ENCODE results near the gene PFKFB4. TPM values are rescaled to one million over a fixed set of nuclear protein-coding genes. Genes with fewer than 3 reads are reported as not detected.

The PFKFB4 gene
- total RNA-seq, 1 experiment from 2014 or later = 12.3 TPM

DNA sequence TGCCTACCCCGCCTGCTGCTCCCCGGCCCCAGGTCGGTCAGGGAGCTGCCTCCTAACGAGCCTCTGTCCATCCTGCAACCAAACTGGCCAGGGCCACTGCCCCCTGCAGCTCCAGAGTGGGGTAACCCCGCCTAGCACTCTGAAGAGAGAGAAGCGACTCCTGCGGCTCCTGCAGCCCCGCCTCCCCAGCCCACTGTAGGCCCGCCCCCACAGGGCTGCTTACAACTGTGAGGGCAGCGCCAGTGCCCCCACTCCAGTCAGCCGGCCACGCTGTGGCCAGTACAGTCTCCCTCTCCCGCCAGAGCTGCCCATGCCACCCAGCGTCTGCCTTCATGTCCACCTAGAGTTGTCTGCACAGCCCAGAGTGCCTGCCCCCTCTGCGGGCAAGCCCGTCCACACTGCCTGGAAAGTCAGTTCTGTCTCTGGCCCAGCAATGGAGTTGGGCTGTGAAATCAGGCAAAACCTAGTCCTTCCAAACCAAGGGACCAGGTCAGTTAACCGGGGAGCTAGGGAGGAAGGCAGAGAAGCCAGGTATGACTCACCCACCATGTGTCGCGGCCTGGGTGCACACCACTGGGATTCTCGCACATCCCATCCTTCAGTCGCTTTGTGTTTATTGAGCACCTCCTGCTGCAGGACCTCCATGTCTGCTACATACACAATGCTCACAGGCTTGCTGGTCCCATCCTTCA, 4.6 kb upstream of the PFKFB4 start:
- Histone ChIP-seq H4K20me1 (ENCODE audit: control insufficient read depth, insufficient read depth, insufficient read length) (no peaks in the 10 kb centered on the region), H2BK120ac (ENCODE audit: low read depth, low read length, poor library complexity, severe bottlenecking) (no peak overlapping the region), H2AFZ (ENCODE audit: low read length) (no peak overlapping the region), H4K8ac (replicated peaks; ENCODE audit: insufficient read length, low read depth, low read length) (no peak overlapping the region), H3K14ac (ENCODE audit: insufficient read depth, low read length) (no peak overlapping the region), H3K79me1 (ENCODE audit: insufficient read depth, low read depth, low read length, poor library complexity, severe bottlenecking) (no peaks in the 10 kb centered on the region), H3T11ph (ENCODE audit: low read length) (no peak overlapping the region), H3K9me3 (ENCODE audit: control insufficient read depth, low read depth, low read length) (no peaks in the 10 kb centered on the region), H4K5ac (ENCODE audit: insufficient read length, low read depth, low read length) (no peak overlapping the region), H2BK20ac (ENCODE audit: low read depth, low read length, poor library complexity, severe bottlenecking) (no peak overlapping the region), H3K79me2 (ENCODE audit: insufficient read depth, low read length) (no peaks in the 10 kb centered on the region), H2BK12ac (ENCODE audit: insufficient read length, low read depth, low read length) (no peak overlapping the region), H2BK15ac (ENCODE audit: low read depth, low read length) (no peak overlapping the region), H3K18ac (ENCODE audit: insufficient read length, low read depth, low read length) (peak overlapping the region; percentile 11), H3K9ac (ENCODE audit: extremely low read depth, insufficient read length, low read length) (no peak overlapping the region), H3K23ac (ENCODE audit: insufficient read length, low read depth, low read length) (no peak overlapping the region), H2BK5ac (ENCODE audit: insufficient read length, low read length) (no peak overlapping the region), H3K23me2 (ENCODE audit: insufficient read length, low read depth, low read length, poor library complexity, severe bottlenecking) (peaks cover 3% of the 10 kb centered on the region), H3K27me3 (ENCODE audit: insufficient read depth, low read length) (no peaks in the 10 kb centered on the region), H3K4ac (ENCODE audit: low read depth, low read length) (no peak overlapping the region), H4K91ac (ENCODE audit: insufficient read length, low read depth, low read length) (no peak overlapping the region), H3K4me2 (ENCODE audit: insufficient read depth, insufficient read length, low read length) (peak overlapping the region; percentile 7), H3K27ac (ENCODE audit: insufficient read length, low read depth, low read length) (no peak overlapping the region), H3K56ac (ENCODE audit: insufficient read length, low read depth, low read length) (no peak overlapping the region), H3K4me1 (ENCODE audit: insufficient read depth, low read length) (peaks cover 6% of the 10 kb centered on the region; the same call in 1 of the 2 replicates), H2AK5ac (ENCODE audit: insufficient read length, low read length) (no peak overlapping the region)
- WGBS (ENCODE audit: extremely low coverage, insufficient read length, low lambda C conversion rate) = no CpG with 5 or more reads among the region's 21 CpGs
- DNase-seq = peak; percentile 88
- H3K27ac Mint-ChIP-seq = peak overlapping the region; percentile 54 to 95 (median 91); a peak in 4 of 7 replicates
- TF ChIP-seq, protein P1, sequence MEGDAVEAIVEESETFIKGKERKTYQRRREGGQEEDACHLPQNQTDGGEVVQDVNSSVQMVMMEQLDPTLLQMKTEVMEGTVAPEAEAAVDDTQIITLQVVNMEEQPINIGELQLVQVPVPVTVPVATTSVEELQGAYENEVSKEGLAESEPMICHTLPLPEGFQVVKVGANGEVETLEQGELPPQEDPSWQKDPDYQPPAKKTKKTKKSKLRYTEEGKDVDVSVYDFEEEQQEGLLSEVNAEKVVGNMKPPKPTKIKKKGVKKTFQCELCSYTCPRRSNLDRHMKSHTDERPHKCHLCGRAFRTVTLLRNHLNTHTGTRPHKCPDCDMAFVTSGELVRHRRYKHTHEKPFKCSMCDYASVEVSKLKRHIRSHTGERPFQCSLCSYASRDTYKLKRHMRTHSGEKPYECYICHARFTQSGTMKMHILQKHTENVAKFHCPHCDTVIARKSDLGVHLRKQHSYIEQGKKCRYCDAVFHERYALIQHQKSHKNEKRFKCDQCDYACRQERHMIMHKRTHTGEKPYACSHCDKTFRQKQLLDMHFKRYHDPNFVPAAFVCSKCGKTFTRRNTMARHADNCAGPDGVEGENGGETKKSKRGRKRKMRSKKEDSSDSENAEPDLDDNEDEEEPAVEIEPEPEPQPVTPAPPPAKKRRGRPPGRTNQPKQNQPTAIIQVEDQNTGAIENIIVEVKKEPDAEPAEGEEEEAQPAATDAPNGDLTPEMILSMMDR (conservative IDR thresholded peaks at IDR 0.05) = peak; percentile 47
- no peaks in the 10 kb centered on the region; a peak in 1 of 5 replicates for H3K9me3 Mint-ChIP-seq
- peaks cover 2% of the 10 kb centered on the region; the same call in 1 of the 2 replicates for H3K27me3 Mint-ChIP-seq (ENCODE audit: low read depth)
- H3K4me1 Mint-ChIP-seq = peaks cover 42 to 52% of the 10 kb centered on the region in 2 experiments
- peaks cover 0 to 4% (median 0%) of the 10 kb centered on the region in 3 experiments; a peak in 1 of 7 replicates for H3K36me3 Mint-ChIP-seq (ENCODE audit: insufficient read depth in 1 of 3, low read depth in 3 of 3)
- H3K4me3 Mint-ChIP-seq = peak overlapping the region in 1 of 2 experiments; percentile 67; a peak in 3 of 5 replicates
